NCI-H82 treated with DMSO at 0.1 percent for 48 hours (cell line): ENCODE data around the gene MND1.
"Not testable (repeated sequence)": the region's sequence is repeated elsewhere in the genome, so short reads cannot be mapped to it uniquely, and the experiment has no call there.

ENCODE experiments used
- DNase-seq: peaks from one replicate; lab custom pipeline; 2025; ENCODE audit not compliant: unreplicated experiment; lab: John Stamatoyannopoulos, UW

Gene MND1

GRCh38 chr4:153401501-153401900, 57.0 kb downstream of the MND1 start:
- DNase-seq, result peak; percentile 74

- DNase-seq, result no peak
Observed at GRCh38 chr4:153402366-153402765, 57.9 kb downstream of the MND1 start.

GRCh38 chr4:153403726-153404125, 59.2 kb downstream of the MND1 start:
- DNase-seq, result no peak

- no peak for DNase-seq
Observed at GRCh38 chr4:153407906-153408305, 63.4 kb downstream of the MND1 start.

- DNase-seq, result no peak
Observed at GRCh38 chr4:153408932-153409331, 64.4 kb downstream of the MND1 start.

GRCh38 chr4:153409412-153409811, 64.9 kb downstream of the MND1 start:
- DNase-seq, result no peak

GRCh38 chr4:153409924-153410501, 65.5 kb downstream of the MND1 start:
- no peak for DNase-seq

- DNase-seq, result no peak
Observed at GRCh38 chr4:153413842-153414241, 69.4 kb downstream of the MND1 start.

- DNase-seq, result not testable (repeated sequence)
Observed at GRCh38 chr4:153416456-153416855, 72.0 kb downstream of the MND1 start.

GRCh38 chr4:153418121-153418520, 73.6 kb downstream of the MND1 start:
- no peak for DNase-seq

GRCh38 chr4:153418558-153418957, 74.1 kb downstream of the MND1 start:
- no peak for DNase-seq

- DNase-seq, result no peak
Observed at GRCh38 chr4:153419029-153419428, 74.5 kb downstream of the MND1 start.

- no peak for DNase-seq
Observed at GRCh38 chr4:153419673-153420278, 75.3 kb downstream of the MND1 start.

GRCh38 chr4:153420361-153420760, 75.9 kb downstream of the MND1 start:
- no peak for DNase-seq

- DNase-seq, result peak; percentile 3
Observed at GRCh38 chr4:153421941-153422340, 77.5 kb downstream of the MND1 start.

GRCh38 chr4:153426207-153426885, 81.9 kb downstream of the MND1 start:
- DNase-seq, result no peak

GRCh38 chr4:153427363-153428071, 83.0 kb downstream of the MND1 start:
- no peak for DNase-seq

GRCh38 chr4:153428941-153429475, 84.5 kb downstream of the MND1 start:
- DNase-seq, result no peak

- no peak for DNase-seq
Observed at GRCh38 chr4:153432965-153433753, 88.7 kb downstream of the MND1 start.

- DNase-seq, result no peak
Observed at GRCh38 chr4:153433754-153434105, 89.2 kb downstream of the MND1 start.

- no peak for DNase-seq
Observed at GRCh38 chr4:153434190-153434589, 89.7 kb downstream of the MND1 start.
